GM19240 (cell line): ENCODE data around the gene UBE2I.
"Not testable (repeated sequence)": the region's sequence is repeated elsewhere in the genome, so short reads cannot be mapped to it uniquely, and the experiment has no call there.

Experiments used
- DNase-seq: peaks from one replicate; pipeline ENCODE4 v3.0.0; 2011; ENCODE audit warnings: low spot score; ENCODE audit not compliant: insufficient read length

Gene UBE2I

GRCh38 chr16:1312903-1313302 is 3.5 kb downstream of the UBE2I start:
- DNase-seq, result no peak

- no peak for DNase-seq
These were observed 4.4 kb downstream of the UBE2I start for GRCh38 chr16:1313721-1314369.

GRCh38 chr16:1314399-1315068 is 5.1 kb downstream of the UBE2I start:
- no peak for DNase-seq

- no peak for DNase-seq
These were observed 5.9 kb downstream of the UBE2I start for GRCh38 chr16:1315081-1316032.

- DNase-seq, result no peak
These were observed 6.6 kb downstream of the UBE2I start for GRCh38 chr16:1316033-1316405.

GRCh38 chr16:1317479-1318267 is 8.2 kb downstream of the UBE2I start:
- no peak for DNase-seq

- no peak for DNase-seq
These were observed 8.8 kb downstream of the UBE2I start for GRCh38 chr16:1318268-1318545.

- no peak for DNase-seq
These were observed 9.6 kb downstream of the UBE2I start for GRCh38 chr16:1319041-1319440.

- no peak for DNase-seq
These were observed 10.7 kb downstream of the UBE2I start for GRCh38 chr16:1320097-1320496.

- no peak for DNase-seq
These were observed 11.3 kb downstream of the UBE2I start for GRCh38 chr16:1320658-1321240.

GRCh38 chr16:1322407-1322806 is 13.0 kb downstream of the UBE2I start:
- DNase-seq, result no peak

GRCh38 chr16:1323296-1324239 is 14.1 kb downstream of the UBE2I start:
- no peak for DNase-seq

- no peak for DNase-seq
These were observed 14.9 kb downstream of the UBE2I start for GRCh38 chr16:1324286-1324826.

- DNase-seq, result no peak
These were observed 15.8 kb downstream of the UBE2I start for GRCh38 chr16:1325261-1325660.

- no peak for DNase-seq
These were observed 16.4 kb downstream of the UBE2I start for GRCh38 chr16:1325673-1326371.

GRCh38 chr16:1326391-1326790 is 17.0 kb downstream of the UBE2I start:
- DNase-seq, result no peak

- no peak for DNase-seq
These were observed 17.6 kb downstream of the UBE2I start for GRCh38 chr16:1326946-1327618.

- no peak for DNase-seq
These were observed 18.1 kb downstream of the UBE2I start for GRCh38 chr16:1327619-1327947.

GRCh38 chr16:1328136-1328535 is 18.7 kb downstream of the UBE2I start:
- DNase-seq, result not testable (repeated sequence)
